Psoas muscle (tissue), 8 donors: Measurements from ENCODE around the gene CUX1. TPM values are rescaled to one million over a fixed set of nuclear protein-coding genes. Genes with fewer than 3 reads are reported as not detected.

ENCODE experiments used
- ATAC-seq, 4 donors: fragments of 200-7000 bp; cut with Tn5 transposase; one replicate each; pipeline ENCODE4 v1.9.1; 2020; ENCODE audit warnings: moderate library complexity in 3 of 4, mild to moderate bottlenecking in 2 of 4
- DNase-seq, 2 donors: peaks; one replicate each; pipeline ENCODE4 v3.0.0-alpha.2; 2020
- H3K27ac ChIP-seq: fragments of 200-600 bp; one replicate; pipeline ENCODE4 v1.8.0; 2022
- H3K27me3 ChIP-seq, 3 donors: fragments of 200-600 bp in 1 of 3; one replicate each; pipeline versions ENCODE4 v1.6.1 to v1.8.0; 2013 to 2022; ENCODE audit warnings: low read length in 2 of 3, mild to moderate bottlenecking in 2 of 3, moderate library complexity in 1 of 3; ENCODE audit not compliant: insufficient read depth in 3 of 3
- H3K36me3 ChIP-seq, 2 donors: fragments of 200-600 bp in 1 of 2; one replicate each; pipeline versions ENCODE4 v1.6.1 to v1.8.0; 2013 to 2022; ENCODE audit warnings: low read depth in 1 of 2, mild to moderate bottlenecking in 1 of 2, moderate library complexity in 1 of 2; ENCODE audit not compliant: insufficient read depth in 1 of 2
- H3K4me1 ChIP-seq: fragments of 200-600 bp; one replicate; pipeline ENCODE4 v1.8.0; 2022
- H3K4me3 ChIP-seq: fragments of 200-600 bp; one replicate; pipeline ENCODE4 v1.8.0; 2022; ENCODE audit warnings: mild to moderate bottlenecking
- H3K9me3 ChIP-seq: fragments of 200-600 bp; one replicate; pipeline ENCODE4 v1.8.0; 2022
- CTCF ChIP-seq: fragments of 200-600 bp; IDR thresholded peaks from one replicate; pipeline ENCODE4 v1.8.0; 2022; ENCODE audit warnings: antibody characterized with exemption
- WGBS, 3 donors: extraction: QIAGEN DNeasy Blood & Tissue Kit; methylation state at CpG; one replicate each; pipeline versions ENCODE4 v1.1.6 to v1.1.7; 2013; 5-methylcytosine and 5-hydroxymethylcytosine counted together
- intact Hi-C, 2 donors: fragments of 100-400 bp; cut with DNase I; formaldehyde crosslinking; loops; one replicate each; pipeline versions ENCODE4 v1.11.0 to v1.14.2; 2022
- polyA plus RNA-seq, 3 donors: library from polyadenylated mRNA; stranded (reverse); fragments of 200-250 nt; gene quantifications; one replicate each; pipeline ENCODE4 v1.2.3, GENCODE V29; 2013
- total RNA-seq, 4 donors: library from RNA; stranded (reverse); fragmentation: NEBNext Ultra II Directional in 2 of 4; extraction: Animal tissue kit (Norgen Biotek cat#: 25700) in 2 of 4; gene quantifications; one replicate each; pipeline versions ENCODE4 v1.2.1 to v1.2.4, GENCODE V29; 2021 to 2023
- donor health status: healthy with polysubstance abuse.
- donor health status: DM: no; HTN: no; CAD: no; lungs with moderate emphysema.
- donor health status: Bipolar disorder and iron deficiency.
- donor health status: healthy.
- donor health status: DM: yes; HTN: yes; CAD: no.
- donor health status: DM: no; HTN: no; CAD: no.
- donor health status: DM: no; HTN: no; CAD: no.
- donor health status: DM: yes; HTN: yes; CAD: no.

The CUX1 gene
- total and polyA plus RNA-seq, 7 donors, result 12.5 to 95.6 (median 72.4) TPM

GRCh38 chr7:102156867-102157266 lies 339.4 kb downstream of the CUX1 start:
- DNase-seq (no peak), ATAC-seq (no peak)
- H3K9me3 ChIP-seq, result no peaks in the 10 kb centered on the region
- H3K27me3 ChIP-seq, result no peaks in the 10 kb centered on the region
- no peak overlapping the region for H3K4me3 ChIP-seq
- intact Hi-C loops, result no loop called here
- WGBS, 3 donors, result 89 to 97% (median 96%) methylated on average over 8 to 9 of the region's 9 CpGs
- no peak for TF ChIP-seq CTCF
- no peak overlapping the region for H3K27ac ChIP-seq
- H3K4me1 ChIP-seq, result no peaks in the 10 kb centered on the region
- peaks cover 0 to 26% of the 10 kb centered on the region in 2 donors for H3K36me3 ChIP-seq

- no peaks in the 10 kb centered on the region for H3K27me3 ChIP-seq
- 89 to 92% (median 91%) methylated on average over 6 of the region's 6 CpGs for WGBS, 3 donors
- DNase-seq, result no peak
- H3K9me3 ChIP-seq, result no peaks in the 10 kb centered on the region
- H3K4me1 ChIP-seq, result no peaks in the 10 kb centered on the region
- H3K27ac ChIP-seq, result no peak overlapping the region
- intact Hi-C loops, result no loop called here
- H3K4me3 ChIP-seq, result no peak overlapping the region
- no peak for ATAC-seq
- H3K36me3 ChIP-seq, result peaks cover 0 to 30% of the 10 kb centered on the region in 2 donors
- no peak for TF ChIP-seq CTCF
Measured at GRCh38 chr7:102165136-102165535, 347.7 kb downstream of the CUX1 start.

- DNase-seq, result peak in 1 of 2 donors; percentile 73
- H3K9me3 ChIP-seq, result no peaks in the 10 kb centered on the region
- no peak for TF ChIP-seq CTCF
- intact Hi-C loops, result no loop called here
- no peak overlapping the region for H3K27ac ChIP-seq
- no peak overlapping the region for H3K4me3 ChIP-seq
- H3K27me3 ChIP-seq, result no peaks in the 10 kb centered on the region
- WGBS, 3 donors, result 30 to 54% (median 34%) methylated on average over 6 of the region's 6 CpGs
- peaks cover 0 to 41% of the 10 kb centered on the region in 2 donors for H3K36me3 ChIP-seq
- peak; percentile 72 to 86 (median 80) for ATAC-seq
- H3K4me1 ChIP-seq, result no peaks in the 10 kb centered on the region
Measured at GRCh38 chr7:102167254-102167653, 349.8 kb downstream of the CUX1 start.

GRCh38 chr7:102169651-102170392 lies 352.4 kb downstream of the CUX1 start:
- Histone ChIP-seq H3K4me3 (no peak overlapping the region), H3K9me3 (no peaks in the 10 kb centered on the region), H3K27ac (no peak overlapping the region), H3K4me1 (peaks cover 2% of the 10 kb centered on the region), H3K27me3 (no peaks in the 10 kb centered on the region), H3K36me3 (peaks cover 0 to 40% of the 10 kb centered on the region in 2 donors)
- ATAC-seq (no peak), DNase-seq (no peak)
- intact Hi-C loops, result no loop called here
- WGBS, 3 donors, result 54 to 60% (median 56%) methylated on average over 14 of the region's 14 CpGs
- no peak for TF ChIP-seq CTCF
